OCI-LY7 (cell line): ENCODE measurements around the gene DEGS2. TPM values are rescaled to one million over a fixed set of nuclear protein-coding genes. Genes with fewer than 3 reads are reported as not detected.

ENCODE experiments used
- BruUV-seq: library from RNA; stranded (reverse); fragments of 400-500 nt; replicated peaks from 2 replicates; lab custom pipeline; 2021; lab: Mats Ljungman, UMichigan
- CTCF ChIA-PET: fragments of 300-600 bp; sonication (Branson Sonifier 250); formaldehyde crosslinking; loops from one replicate; lab custom pipeline; 2022; ENCODE audit warnings: antibody characterized with exemption; ENCODE audit not compliant: unreplicated experiment; lab: Charles Lee
- POLR2A ChIA-PET: fragments of 300-600 bp; sonication (Branson Sonifier 250); formaldehyde crosslinking; loops from one replicate; lab custom pipeline; 2022; ENCODE audit warnings: antibody characterized with exemption; lab: Charles Lee
- DNase-seq: peaks from one replicate; pipeline ENCODE4 v3.0.0-alpha.2; 2015; ENCODE audit warnings: low spot score
- H2AFZ ChIP-seq: fragments of 200-600 bp; sonication (generic), shearing (Covaris generic); 2 replicates; pipeline ENCODE4 v1.6.1; 2014; ENCODE audit warnings: mild to moderate bottlenecking, antibody characterized with exemption, low read length, moderate library complexity
- H3K27ac ChIP-seq: fragments of 200-600 bp; sonication (generic); 2 replicates; pipeline ENCODE4 v1.5.1; 2014; ENCODE audit warnings: mixed run types, low read depth, mild to moderate bottlenecking, moderate library complexity, low read length, inconsistent platforms; ENCODE audit not compliant: poor library complexity, severe bottlenecking
- H3K36me3 ChIP-seq: fragments of 200-600 bp; sonication (generic); 2 replicates; pipeline ENCODE4 v1.6.1; 2014; ENCODE audit warnings: mild to moderate bottlenecking, antibody characterized with exemption, low read length, moderate library complexity, mixed read lengths; ENCODE audit not compliant: insufficient read depth
- H3K4me1 ChIP-seq: fragments of 200-600 bp; sonication (generic); 2 replicates; pipeline ENCODE4 v1.5.1; 2014; ENCODE audit warnings: mild to moderate bottlenecking, low read length; ENCODE audit not compliant: insufficient read depth, poor library complexity, severe bottlenecking
- H3K4me2 ChIP-seq: fragments of 200-600 bp; sonication (generic); 2 replicates; pipeline ENCODE4 v1.6.1; 2014; ENCODE audit warnings: mild to moderate bottlenecking, low read length
- H3K4me3 ChIP-seq: fragments of 200-600 bp; sonication (generic); 2 replicates; pipeline ENCODE4 v1.5.1; 2014; ENCODE audit warnings: mild to moderate bottlenecking, low read depth, low read length; ENCODE audit not compliant: poor library complexity, severe bottlenecking
- H3K79me2 ChIP-seq: fragments of 200-600 bp; sonication (generic); 2 replicates; pipeline ENCODE4 v1.6.1; 2016; ENCODE audit warnings: low read depth, mild to moderate bottlenecking, low read length, moderate library complexity, mixed read lengths; ENCODE audit not compliant: insufficient read depth
- H3K9me2 ChIP-seq: fragments of 200-600 bp; sonication (generic); 2 replicates; pipeline ENCODE4 v1.6.1; 2016; ENCODE audit warnings: mild to moderate bottlenecking, low read length, mixed read lengths; ENCODE audit not compliant: insufficient read depth
- H3K9me3 ChIP-seq: fragments of 200-600 bp; sonication (generic); 2 replicates; pipeline ENCODE4 v1.6.1; 2014; ENCODE audit warnings: mild to moderate bottlenecking, mixed run types, low read length, mixed read lengths
- H4K20me1 ChIP-seq: fragments of 200-600 bp; sonication (generic); 2 replicates; pipeline ENCODE4 v1.6.1; 2014; ENCODE audit warnings: mild to moderate bottlenecking, antibody characterized with exemption, low read length, moderate library complexity, mixed read lengths; ENCODE audit not compliant: insufficient read depth
- CTCF ChIP-seq: fragments of 200-600 bp; sonication (generic); conservative IDR thresholded peaks from 2 replicates; pipeline ENCODE4 v1.5.1; 2014; ENCODE audit warnings: mild to moderate bottlenecking, antibody characterized with exemption, low read length, moderate library complexity, mixed read lengths
- EZH2phosphoT487 ChIP-seq: fragments of 200-600 bp; sonication (generic); IDR thresholded peaks from 2 replicates; pipeline ENCODE4 v1.6.1; 2018; ENCODE audit warnings: low read depth, borderline replicate concordance, mild to moderate bottlenecking, mixed run types, antibody characterized with exemption, low read length, moderate library complexity, mixed read lengths
- intact Hi-C: fragments of 100-400 bp; cut with micrococcal nuclease; formaldehyde crosslinking; loops from one replicate; pipeline ENCODE4 v1.10.0; 2022; ENCODE audit not compliant: unreplicated experiment
- total RNA-seq, 2 experiments: library from RNA; depleted of rRNA in 1 of 2; stranded (reverse); fragments of >200 nt in 1 of 2; shearing (Covaris generic) in 1 of 2; gene quantifications; 2 replicates each; pipeline ENCODE4 v1.2.3, GENCODE V29; 2014 to 2022

The DEGS2 gene
- total RNA-seq, 2 experiments from 2014 or later = 8.3 to 14.6 TPM

- no peak overlapping the region for H3K27ac ChIP-seq
- no TSS peak for BruUV-seq
- H3K4me1 ChIP-seq = no peaks in the 10 kb centered on the region
- H3K36me3 ChIP-seq = no peaks in the 10 kb centered on the region
- H3K4me3 ChIP-seq = no peak overlapping the region
- no peak for TF ChIP-seq EZH2phosphoT487
- ChIA-PET CTCF (no interaction called here), POLR2A (no interaction called here)
- no peaks in the 10 kb centered on the region for H3K79me2 ChIP-seq
- H3K4me2 ChIP-seq = no peak overlapping the region
- H3K9me2 ChIP-seq = no peaks in the 10 kb centered on the region
- no peaks in the 10 kb centered on the region for H4K20me1 ChIP-seq
- no peak for DNase-seq
- no peak overlapping the region for H2AFZ ChIP-seq
- no peaks in the 10 kb centered on the region for H3K9me3 ChIP-seq
- intact Hi-C loops = no loop called here
Observed at GRCh38 chr14:100172811-100173210, 13.4 kb upstream of the DEGS2 start.

GRCh38 chr14:100170880-100171279, 11.4 kb upstream of the DEGS2 start:
- no peaks in the 10 kb centered on the region for H3K9me3 ChIP-seq

GRCh38 chr14:100168506-100168905, 9.1 kb upstream of the DEGS2 start:
- Histone ChIP-seq H3K9me2 (no peaks in the 10 kb centered on the region), H2AFZ (no peak overlapping the region), H3K4me3 (no peak overlapping the region), H3K9me3 (no peaks in the 10 kb centered on the region), H3K36me3 (no peaks in the 10 kb centered on the region), H3K4me2 (no peak overlapping the region), H4K20me1 (no peaks in the 10 kb centered on the region), H3K4me1 (peaks cover 14% of the 10 kb centered on the region), H3K27ac (no peak overlapping the region), H3K79me2 (no peaks in the 10 kb centered on the region)
- ChIA-PET CTCF (no interaction called here), POLR2A (no interaction called here)
- no TSS peak for BruUV-seq
- intact Hi-C loops = no loop called here
- TF ChIP-seq CTCF = no peak
- no peak for TF ChIP-seq EZH2phosphoT487
- no peak for DNase-seq

More at GRCh38 chr14:100170880-100171279, 11.4 kb upstream of the DEGS2 start:
- Histone ChIP-seq H4K20me1 (no peaks in the 10 kb centered on the region), H3K9me2 (no peaks in the 10 kb centered on the region), H3K36me3 (no peaks in the 10 kb centered on the region), H3K4me1 (peaks cover 14% of the 10 kb centered on the region), H3K27ac (no peak overlapping the region), H3K4me2 (no peak overlapping the region), H3K4me3 (no peak overlapping the region), H2AFZ (no peak overlapping the region), H3K79me2 (no peaks in the 10 kb centered on the region)
- TF ChIP-seq CTCF (no peak), EZH2phosphoT487 (no peak)
- no TSS peak for BruUV-seq
- no peak for DNase-seq
- POLR2A ChIA-PET = no interaction called here
- CTCF ChIA-PET = no interaction called here
- intact Hi-C loops = no loop called here
